Caco-2 (cell line): ENCODE data around the gene CIT. TPM values are rescaled to one million over a fixed set of nuclear protein-coding genes. Genes with fewer than 3 reads are reported as not detected.

ENCODE experiments used
- BruUV-seq: library from RNA; stranded (reverse); fragments of 400-500 nt; replicated peaks from 2 replicates; lab custom pipeline; 2021; lab: Mats Ljungman, UMichigan
- CTCF ChIA-PET: fragments of 300-600 bp; sonication (Branson Sonifier 250); formaldehyde crosslinking; loops from one replicate; lab custom pipeline; 2022; ENCODE audit warnings: antibody characterized with exemption; lab: Charles Lee
- POLR2A ChIA-PET: fragments of 300-600 bp; sonication (Branson Sonifier 250); formaldehyde crosslinking; loops from one replicate; lab custom pipeline; 2022; ENCODE audit warnings: antibody characterized with exemption; lab: Charles Lee
- DNase-seq, 2 experiments: peaks; one replicate each; pipeline versions ENCODE4 v3.0.0 to v3.0.0-alpha.2; 2020 to 2022
- H3K27me3 ChIP-seq: replicated peaks from 2 replicates; pipeline ENCODE4 v1.6.0; 2011; ENCODE audit warnings: low read length; ENCODE audit not compliant: control insufficient read depth, insufficient read depth
- H3K36me3 ChIP-seq: 2 replicates; pipeline ENCODE4 v1.5.1; 2011; ENCODE audit warnings: low read length; ENCODE audit not compliant: control insufficient read depth, insufficient read depth
- H3K4me1 ChIP-seq: fragments of 250-450 bp; sonication (Bioruptor Pico); 2 replicates; pipeline ENCODE4 v1.5.1; 2020; ENCODE audit warnings: mild to moderate bottlenecking
- H3K4me3 ChIP-seq: 2 replicates; pipeline ENCODE4 v1.5.1; 2011; ENCODE audit warnings: low read depth, mild to moderate bottlenecking, control low read depth, low read length
- H3K9me3 ChIP-seq: fragments of 250-450 bp; sonication (Bioruptor Pico); 2 replicates; pipeline ENCODE4 v1.5.1; 2020; ENCODE audit warnings: mild to moderate bottlenecking, moderate library complexity
- H3K27ac Mint-ChIP-seq: one replicate; pipeline ENCODE4 v1.8.0; 2022; ENCODE audit warnings: mixed read lengths; ENCODE audit not compliant: unreplicated experiment
- H3K27me3 Mint-ChIP-seq: one replicate; pipeline ENCODE4 v1.8.0; 2022; ENCODE audit warnings: mixed read lengths; ENCODE audit not compliant: insufficient read depth, unreplicated experiment
- H3K36me3 Mint-ChIP-seq: one replicate; pipeline ENCODE4 v1.8.0; 2022; ENCODE audit warnings: mild to moderate bottlenecking, mixed read lengths; ENCODE audit not compliant: insufficient read depth, unreplicated experiment
- H3K4me1 Mint-ChIP-seq: one replicate; pipeline ENCODE4 v1.8.0; 2022; ENCODE audit warnings: low read depth, mixed read lengths; ENCODE audit not compliant: unreplicated experiment
- H3K4me3 Mint-ChIP-seq: one replicate; pipeline ENCODE4 v1.8.0; 2022; ENCODE audit warnings: mild to moderate bottlenecking, moderate library complexity, mixed read lengths; ENCODE audit not compliant: unreplicated experiment
- H3K9me3 Mint-ChIP-seq: one replicate; pipeline ENCODE4 v1.8.0; 2022; ENCODE audit warnings: mixed read lengths; ENCODE audit not compliant: unreplicated experiment
- CTCF ChIP-seq, 2 experiments: fragments of 200-600 bp in 1 of 2; IDR thresholded peaks; 1 replicate in 1 of 2; 2 replicates in 1 of 2; pipeline versions ENCODE4 v1.5.1 to v1.8.0; 2011 to 2022; ENCODE audit warnings: antibody characterized with exemption in 1 of 2, control low read depth in 1 of 2, inconsistent platforms in 1 of 2, low read depth in 1 of 2, low read length in 1 of 2, mild to moderate bottlenecking in 1 of 2, moderate library complexity in 1 of 2; ENCODE audit not compliant: insufficient read depth in 1 of 2, severe bottlenecking in 1 of 2, unreplicated experiment in 1 of 2
- intact Hi-C: fragments of 100-400 bp; cut with micrococcal nuclease; formaldehyde crosslinking; loops from one replicate; pipeline ENCODE4 v1.10.0; 2022; ENCODE audit not compliant: unreplicated experiment
- total RNA-seq: library from RNA; stranded (reverse); gene quantifications from 2 replicates; pipeline ENCODE4 v1.2.3, GENCODE V29; 2022

The CIT gene
- total RNA-seq, 1 experiment from 2014 or later: 55.9 TPM

- intact Hi-C loops: no loop called here
- BruUV-seq: no TSS peak
- POLR2A ChIA-PET: no interaction called here
- no peak overlapping the region for H3K27ac Mint-ChIP-seq
- H3K9me3 Mint-ChIP-seq: no peaks in the 10 kb centered on the region
- H3K4me3 ChIP-seq: no peak overlapping the region
- H3K9me3 ChIP-seq: no peaks in the 10 kb centered on the region
- H3K4me1 Mint-ChIP-seq: peaks cover under 1% of the 10 kb centered on the region
- no peak for TF ChIP-seq CTCF (IDR thresholded peaks at IDR 0.05; ENCODE audit: insufficient read depth in 1 of 2, low read depth in 1 of 2, low read length in 1 of 2, severe bottlenecking in 1 of 2, unreplicated experiment in 1 of 2)
- H3K27me3 Mint-ChIP-seq: no peaks in the 10 kb centered on the region
- no peaks in the 10 kb centered on the region for H3K36me3 ChIP-seq
- H3K4me1 ChIP-seq: peaks cover 25% of the 10 kb centered on the region
- CTCF ChIA-PET: interaction anchor here (0.7 kb wide), 1 partner anchor 10 kb away, joined by 4 read pairs; no protein-coding TSS in a partner anchor
- no peak overlapping the region for H3K4me3 Mint-ChIP-seq
- no peak for DNase-seq
- H3K27me3 ChIP-seq: no peaks in the 10 kb centered on the region
- H3K36me3 Mint-ChIP-seq: peaks cover 18% of the 10 kb centered on the region
Measured at GRCh38 chr12:119687406-119687805, 189.7 kb downstream of the CIT start.

DNA sequence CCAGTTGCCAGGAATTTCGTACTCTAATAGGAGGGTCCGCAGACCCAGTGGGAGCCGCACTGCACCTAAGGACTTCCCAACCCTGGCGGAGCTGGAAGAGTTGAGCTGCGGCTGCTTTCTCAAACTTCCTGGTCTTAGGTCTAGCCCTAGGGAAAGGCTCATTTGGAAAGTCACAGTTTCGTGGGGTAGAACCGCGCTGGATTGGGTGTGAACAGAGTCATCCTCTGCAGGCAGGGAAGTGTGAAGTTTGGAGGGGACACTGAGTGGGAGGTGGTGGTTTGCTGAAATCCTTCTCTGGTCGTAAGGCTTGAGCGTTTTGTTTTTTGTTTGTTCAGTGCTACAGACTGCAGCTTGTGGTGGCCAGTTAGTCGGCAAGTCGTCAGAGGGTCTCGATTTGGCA, 190.3 kb downstream of the CIT start:
- BruUV-seq: no TSS peak
- H3K27ac Mint-ChIP-seq: no peak overlapping the region
- POLR2A ChIA-PET: no interaction called here
- DNase-seq: no peak
- H3K27me3 Mint-ChIP-seq: no peaks in the 10 kb centered on the region
- H3K4me3 Mint-ChIP-seq: no peak overlapping the region
- Histone ChIP-seq H3K4me3 (no peak overlapping the region), H3K4me1 (peaks cover 25% of the 10 kb centered on the region), H3K9me3 (no peaks in the 10 kb centered on the region), H3K36me3 (no peaks in the 10 kb centered on the region), H3K27me3 (no peaks in the 10 kb centered on the region)
- CTCF ChIA-PET: interaction anchor here (1.0 kb wide), 1 partner anchor 8 kb away, joined by 3 read pairs; no protein-coding TSS in a partner anchor
- no peaks in the 10 kb centered on the region for H3K9me3 Mint-ChIP-seq
- intact Hi-C loops: no loop called here
- H3K36me3 Mint-ChIP-seq: peaks cover 21% of the 10 kb centered on the region
- no peak for TF ChIP-seq CTCF (IDR thresholded peaks at IDR 0.05; ENCODE audit: insufficient read depth in 1 of 2, low read depth in 1 of 2, low read length in 1 of 2, severe bottlenecking in 1 of 2, unreplicated experiment in 1 of 2)
- H3K4me1 Mint-ChIP-seq: no peaks in the 10 kb centered on the region

DNA sequence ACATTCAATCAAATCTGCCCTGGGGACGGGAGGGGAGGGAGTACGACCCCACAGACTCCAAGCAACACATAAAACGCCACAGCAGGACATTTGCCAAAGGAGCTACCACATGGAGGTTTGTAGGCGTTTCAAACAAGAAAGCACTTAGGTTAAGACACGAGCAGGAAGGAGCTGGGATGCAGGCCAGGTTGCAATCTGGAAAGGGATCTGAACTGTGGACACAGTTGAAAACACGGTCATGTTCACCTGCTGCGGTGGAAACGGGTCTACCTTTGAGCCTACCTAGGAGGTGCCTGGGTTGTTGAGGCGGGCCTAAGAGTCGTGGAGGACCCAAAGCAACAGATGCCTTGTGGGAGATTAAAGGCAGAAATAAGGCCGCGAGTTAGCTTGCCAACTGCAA, 190.8 kb downstream of the CIT start:
- Histone ChIP-seq H3K36me3 (no peaks in the 10 kb centered on the region), H3K27me3 (no peaks in the 10 kb centered on the region), H3K9me3 (no peaks in the 10 kb centered on the region), H3K4me3 (no peak overlapping the region), H3K4me1 (peaks cover 25% of the 10 kb centered on the region)
- Mint-ChIP-seq H3K4me3 (no peak overlapping the region), H3K9me3 (no peaks in the 10 kb centered on the region), H3K27ac (no peak overlapping the region), H3K27me3 (no peaks in the 10 kb centered on the region), H3K36me3 (peaks cover 25% of the 10 kb centered on the region), H3K4me1 (no peaks in the 10 kb centered on the region)
- ChIA-PET POLR2A (no interaction called here), CTCF (interaction anchor here (1.0 kb wide), 1 partner anchor 9 kb away, joined by 3 read pairs; no protein-coding TSS in a partner anchor)
- no TSS peak for BruUV-seq
- DNase-seq: no peak
- no peak for TF ChIP-seq CTCF (IDR thresholded peaks at IDR 0.05; ENCODE audit: insufficient read depth in 1 of 2, low read depth in 1 of 2, low read length in 1 of 2, severe bottlenecking in 1 of 2, unreplicated experiment in 1 of 2)
- intact Hi-C loops: no loop called here
